ENCODE measurements around the gene STK11.
A peak's percentile ranks its signal among the peaks of the same experiment; 100 is the strongest.

- TF ChIP-seq POLR2A (IDR thresholded peaks at IDR 0.05) = no peak
- TF ChIP-seq CTCF (IDR thresholded peaks at IDR 0.05) = peak; percentile 94 to 99 (median 97)
Observed at GRCh38 chr19:1239796-1240737, 34.5 kb downstream of the STK11 start.
